ENCODE measurements around the gene FPGT. TPM values are rescaled to one million over a fixed set of nuclear protein-coding genes. Genes with fewer than 3 reads are reported as not detected.
"Not testable (repeated sequence)": the region's sequence is repeated elsewhere in the genome, so short reads cannot be mapped to it uniquely, and the experiment has no call there.

The FPGT gene
- total RNA-seq: 8.3 TPM

DNA sequence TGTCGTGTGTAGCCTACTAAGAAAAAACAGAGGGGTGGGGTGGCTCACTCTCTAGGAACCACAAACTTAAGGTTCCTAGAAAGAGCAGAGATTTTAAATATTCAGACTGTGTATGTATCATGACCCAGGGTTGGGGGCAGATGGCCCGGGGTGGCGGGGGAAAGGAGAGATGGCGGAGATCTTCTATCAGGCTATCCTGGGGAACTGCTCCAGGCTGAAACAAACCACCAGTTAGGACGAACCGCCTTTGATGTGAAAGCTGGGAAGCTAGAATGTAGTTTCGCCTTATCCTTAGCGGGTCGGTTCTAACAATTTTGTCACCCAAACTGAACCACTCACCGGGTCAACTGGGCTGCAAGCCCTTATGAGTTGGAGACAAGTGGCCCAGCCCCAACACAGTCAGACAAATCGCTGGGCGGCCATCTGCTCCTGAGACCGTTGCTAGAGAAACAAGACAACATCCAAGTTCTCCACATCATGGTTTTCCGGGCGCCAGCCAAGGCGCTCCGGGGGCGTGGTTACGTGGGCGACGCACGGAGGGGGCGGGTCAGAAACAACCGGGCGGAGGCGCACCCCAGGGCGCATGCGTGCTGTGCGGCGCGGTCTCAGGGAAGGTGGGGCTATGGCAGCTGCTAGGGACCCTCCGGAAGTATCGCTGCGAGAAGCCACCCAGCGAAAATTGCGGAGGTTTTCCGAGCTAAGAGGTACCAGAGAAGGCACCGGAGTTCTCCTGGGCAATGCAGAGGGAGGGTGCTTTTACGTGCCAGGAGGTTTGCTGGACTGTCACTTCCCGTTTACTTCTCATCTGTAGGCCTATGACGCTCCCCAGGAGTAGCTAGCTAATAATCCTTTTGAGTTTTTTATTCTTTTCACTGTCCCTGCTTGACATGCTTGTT, at the start of gene FPGT, which contains the start of gene LRRIQ3:
Gene FPGT (plus strand): TSS at position 586 of the 896 bp plus-strand sequence. CDS start 37 bp downstream, at position 623.
Gene LRRIQ3 (minus strand): TSS at position 520 of the 896 bp plus-strand sequence. CDS start 14,492 bp downstream, outside the sequence.
- TF ChIP-seq, protein P1, sequence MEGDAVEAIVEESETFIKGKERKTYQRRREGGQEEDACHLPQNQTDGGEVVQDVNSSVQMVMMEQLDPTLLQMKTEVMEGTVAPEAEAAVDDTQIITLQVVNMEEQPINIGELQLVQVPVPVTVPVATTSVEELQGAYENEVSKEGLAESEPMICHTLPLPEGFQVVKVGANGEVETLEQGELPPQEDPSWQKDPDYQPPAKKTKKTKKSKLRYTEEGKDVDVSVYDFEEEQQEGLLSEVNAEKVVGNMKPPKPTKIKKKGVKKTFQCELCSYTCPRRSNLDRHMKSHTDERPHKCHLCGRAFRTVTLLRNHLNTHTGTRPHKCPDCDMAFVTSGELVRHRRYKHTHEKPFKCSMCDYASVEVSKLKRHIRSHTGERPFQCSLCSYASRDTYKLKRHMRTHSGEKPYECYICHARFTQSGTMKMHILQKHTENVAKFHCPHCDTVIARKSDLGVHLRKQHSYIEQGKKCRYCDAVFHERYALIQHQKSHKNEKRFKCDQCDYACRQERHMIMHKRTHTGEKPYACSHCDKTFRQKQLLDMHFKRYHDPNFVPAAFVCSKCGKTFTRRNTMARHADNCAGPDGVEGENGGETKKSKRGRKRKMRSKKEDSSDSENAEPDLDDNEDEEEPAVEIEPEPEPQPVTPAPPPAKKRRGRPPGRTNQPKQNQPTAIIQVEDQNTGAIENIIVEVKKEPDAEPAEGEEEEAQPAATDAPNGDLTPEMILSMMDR (IDR thresholded peaks at IDR 0.05): no peak
- Histone ChIP-seq H3K4me3 (peak within 1 kb of the TSS; percentile 81 to 83), H3K27me3 (no peaks in the 10 kb centered on the region), H3K9me3 (no peaks in the 10 kb centered on the region), H3K36me3 (peaks cover 0 to 7% of the 10 kb centered on the region in 2 donors), H3K27ac (peak within 1 kb of the TSS; percentile 73 to 81), H3K4me1 (peaks cover 0 to 5% of the 10 kb centered on the region in 2 donors)
- intact Hi-C loops (cut with DNase I): loop anchor here (5.0 kb wide), 2 partner anchors 274 to 534 kb away; partner anchors contain the start of genes CRYZ and TYW3
- peak; percentile 80 to 98 for DNase-seq (ENCODE audit: low spot score in 2 of 2)

DNA sequence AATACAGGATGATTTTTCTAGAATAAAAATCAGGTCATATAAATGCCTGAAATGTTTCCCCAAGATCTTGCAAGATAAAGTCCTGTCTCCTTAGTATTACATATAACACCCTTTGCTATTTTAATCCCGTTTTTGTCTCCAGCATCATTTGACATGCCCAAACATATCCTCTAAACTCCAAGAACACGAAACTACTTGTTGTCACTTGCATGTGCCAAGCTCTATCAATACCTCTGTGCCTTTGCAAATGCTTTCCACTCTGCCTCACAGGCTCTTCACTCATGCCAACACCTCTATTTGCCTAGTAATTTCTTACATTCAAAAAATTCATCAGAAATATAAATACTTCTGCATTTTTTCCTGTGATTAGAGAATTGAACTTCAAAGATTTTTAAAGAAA, 38.0 kb upstream of the FPGT start:
- Histone ChIP-seq H3K4me3 (no peak overlapping the region), H3K9me3 (no peaks in the 10 kb centered on the region), H3K27ac (no peak overlapping the region), H3K27me3 (no peaks in the 10 kb centered on the region), H3K4me1 (no peaks in the 10 kb centered on the region), H3K36me3 (no peaks in the 10 kb centered on the region)
- intact Hi-C loops (cut with DNase I): no loop called here
- DNase-seq (ENCODE audit: low spot score in 2 of 2): no peak
- TF ChIP-seq, protein P1 (IDR thresholded peaks at IDR 0.05): no peak

DNA sequence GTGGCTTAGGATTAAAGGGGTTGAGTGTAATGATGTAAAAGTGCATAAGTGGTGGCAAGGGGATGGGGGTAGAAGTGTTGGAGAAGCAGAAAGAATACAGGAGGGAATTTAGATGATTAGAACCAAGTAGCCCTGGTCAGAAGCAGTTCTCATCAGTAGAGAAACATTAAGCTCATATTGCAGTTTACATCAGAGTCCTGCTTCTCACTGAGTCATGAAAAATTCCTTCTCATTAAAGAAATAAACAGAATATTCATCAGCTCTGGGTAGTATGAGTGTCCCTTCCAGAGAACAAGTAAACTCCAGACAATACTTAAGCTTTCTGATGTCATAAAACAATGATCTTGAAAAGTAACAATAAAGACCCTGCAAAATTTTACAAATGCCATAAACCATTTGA, 36.5 kb upstream of the FPGT start:
- TF ChIP-seq, protein P1 (IDR thresholded peaks at IDR 0.05): no peak
- H3K4me1 ChIP-seq: no peaks in the 10 kb centered on the region
- H3K27me3 ChIP-seq: no peaks in the 10 kb centered on the region
- H3K27ac ChIP-seq: no peak overlapping the region
- no peak for DNase-seq (ENCODE audit: low spot score in 2 of 2)
- H3K36me3 ChIP-seq: no peaks in the 10 kb centered on the region
- no peak overlapping the region for H3K4me3 ChIP-seq
- intact Hi-C loops (cut with DNase I): no loop called here
- no peaks in the 10 kb centered on the region for H3K9me3 ChIP-seq

DNA sequence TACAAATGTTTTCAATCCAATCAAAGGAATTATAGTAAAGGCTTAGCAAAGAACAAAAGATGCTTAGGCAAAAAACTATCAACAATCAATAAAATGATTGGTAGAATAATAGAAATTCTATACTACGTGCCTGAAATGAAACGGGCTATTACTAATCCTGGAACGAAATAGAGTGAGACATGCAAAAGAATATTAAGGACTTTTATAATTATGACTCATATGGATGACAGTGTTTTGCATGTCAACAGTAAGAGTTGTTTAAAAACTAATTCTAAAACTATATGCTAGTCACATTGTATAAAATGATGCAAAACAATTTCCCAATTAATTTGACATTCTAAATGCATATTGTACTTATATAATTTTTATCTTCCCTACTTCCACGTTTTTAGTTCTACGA, 35.7 kb upstream of the FPGT start:
- intact Hi-C loops (cut with DNase I): no loop called here
- TF ChIP-seq, protein P1 (IDR thresholded peaks at IDR 0.05): no peak
- no peaks in the 10 kb centered on the region for H3K27me3 ChIP-seq
- DNase-seq (ENCODE audit: low spot score in 2 of 2): no peak
- no peak overlapping the region for H3K4me3 ChIP-seq
- no peaks in the 10 kb centered on the region for H3K4me1 ChIP-seq
- no peaks in the 10 kb centered on the region for H3K9me3 ChIP-seq
- no peaks in the 10 kb centered on the region for H3K36me3 ChIP-seq
- no peak overlapping the region for H3K27ac ChIP-seq

DNA sequence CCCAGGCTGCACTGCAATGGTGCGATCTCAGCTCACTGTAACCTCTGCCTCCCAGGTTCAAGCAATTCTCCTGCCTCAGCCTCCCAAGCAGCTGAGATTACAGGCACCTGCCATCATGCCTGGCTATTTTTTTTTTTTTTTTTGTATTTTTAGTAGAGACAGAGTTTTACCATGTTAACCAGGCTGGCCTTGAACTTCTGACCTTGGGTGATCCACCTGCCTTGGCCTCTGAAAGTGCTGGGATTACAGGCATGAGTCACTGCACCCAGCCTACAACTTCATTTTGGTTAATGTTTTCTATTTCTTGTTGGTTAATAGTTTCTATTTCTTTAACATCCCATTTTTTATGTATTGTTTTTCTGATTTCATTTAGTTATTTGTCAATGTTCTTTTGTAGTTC, 23.6 kb upstream of the FPGT start:
- H3K36me3 ChIP-seq; H3K4me1 ChIP-seq; intact Hi-C loops (cut with DNase I); DNase-seq (ENCODE audit: low spot score in 2 of 2); H3K9me3 ChIP-seq; H3K27ac ChIP-seq; H3K4me3 ChIP-seq; H3K27me3 ChIP-seq: not testable (repeated sequence)

DNA sequence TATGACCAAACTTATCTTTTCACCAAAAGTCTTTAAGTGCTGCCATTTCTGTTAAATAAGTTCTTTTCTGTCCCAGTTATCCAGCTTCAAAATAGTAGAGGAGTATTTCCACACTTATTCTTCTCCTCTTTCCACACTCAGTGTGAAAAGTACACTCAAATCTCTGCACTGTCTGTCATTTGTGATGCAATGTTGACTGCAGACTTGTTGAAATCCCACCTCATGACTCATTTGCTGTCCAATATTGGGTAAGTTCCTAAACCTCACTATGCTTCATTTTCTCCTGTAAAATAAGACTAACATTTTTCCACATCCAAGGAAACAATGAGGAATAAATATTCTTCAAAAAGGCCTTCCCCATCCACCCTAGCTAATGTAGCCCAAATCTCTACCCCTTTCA, 17.6 kb upstream of the FPGT start:
- Histone ChIP-seq H3K36me3 (no peaks in the 10 kb centered on the region), H3K4me3 (no peak overlapping the region), H3K27ac (no peak overlapping the region), H3K9me3 (no peaks in the 10 kb centered on the region), H3K4me1 (no peaks in the 10 kb centered on the region), H3K27me3 (no peaks in the 10 kb centered on the region)
- TF ChIP-seq, protein P1 (IDR thresholded peaks at IDR 0.05): no peak
- intact Hi-C loops (cut with DNase I): no loop called here
- no peak for DNase-seq (ENCODE audit: low spot score in 2 of 2)

Measured in ascending aorta (tissue), 2 donors.